ENCODE measurements around the gene NME5.

- TF ChIP-seq CTCF (conservative IDR thresholded peaks at IDR 0.05) (no peak), EZH2 (IDR thresholded peaks at IDR 0.05; ENCODE audit: low read depth) (no peak)
These were observed 61.1 kb downstream of the NME5 start for GRCh38 chr5:138078006-138078643.

Measured in PC-9 (cell line).